AG09319 (cell line): ENCODE data around the gene CGNL1.

Experiments used
- DNase-seq: peaks from one replicate; pipeline ENCODE4 v3.0.0-alpha.2; 2010; ENCODE audit warnings: low read depth; ENCODE audit errors: extremely low read depth
- TF ChIP-seq, protein P1 (sequence below): IDR thresholded peaks from 2 replicates; pipeline ENCODE4 v1.5.1; 2011; ENCODE audit warnings: low read depth, mild to moderate bottlenecking, inconsistent platforms, low read length, moderate library complexity

Gene CGNL1

DNA sequence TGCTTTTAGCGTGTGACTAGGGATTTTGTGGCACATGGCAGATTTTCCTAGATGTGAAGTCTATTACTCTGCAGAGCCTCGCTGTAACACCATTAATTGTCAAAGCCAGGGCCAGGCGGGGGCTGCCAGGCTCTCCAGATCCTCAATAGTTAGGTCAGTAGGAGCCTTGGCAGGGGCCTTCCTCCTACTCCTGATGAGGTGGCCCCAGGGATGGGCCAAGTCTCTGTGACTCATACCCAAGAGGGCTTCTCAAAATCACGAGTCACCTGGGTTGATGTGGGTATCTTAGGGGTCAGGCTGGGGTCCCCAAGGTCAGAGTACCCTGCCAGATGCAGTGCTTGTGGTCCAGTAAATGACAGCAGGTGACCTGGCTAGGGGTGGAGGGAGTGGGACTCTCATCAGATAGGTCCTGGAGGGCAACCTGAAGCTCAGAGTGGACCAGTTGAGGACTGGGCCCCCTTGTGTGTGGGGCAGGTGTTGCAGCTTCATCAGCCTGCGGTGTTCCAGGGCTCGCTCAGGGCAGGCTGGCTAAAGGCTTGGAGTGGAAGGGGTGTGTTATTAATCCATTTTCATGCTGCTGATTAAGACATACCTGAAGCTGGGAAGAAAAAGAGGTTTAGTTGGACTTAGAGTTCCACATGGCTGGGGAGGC lies 126.9 kb downstream of the CGNL1 start:
- TF ChIP-seq, protein P1, sequence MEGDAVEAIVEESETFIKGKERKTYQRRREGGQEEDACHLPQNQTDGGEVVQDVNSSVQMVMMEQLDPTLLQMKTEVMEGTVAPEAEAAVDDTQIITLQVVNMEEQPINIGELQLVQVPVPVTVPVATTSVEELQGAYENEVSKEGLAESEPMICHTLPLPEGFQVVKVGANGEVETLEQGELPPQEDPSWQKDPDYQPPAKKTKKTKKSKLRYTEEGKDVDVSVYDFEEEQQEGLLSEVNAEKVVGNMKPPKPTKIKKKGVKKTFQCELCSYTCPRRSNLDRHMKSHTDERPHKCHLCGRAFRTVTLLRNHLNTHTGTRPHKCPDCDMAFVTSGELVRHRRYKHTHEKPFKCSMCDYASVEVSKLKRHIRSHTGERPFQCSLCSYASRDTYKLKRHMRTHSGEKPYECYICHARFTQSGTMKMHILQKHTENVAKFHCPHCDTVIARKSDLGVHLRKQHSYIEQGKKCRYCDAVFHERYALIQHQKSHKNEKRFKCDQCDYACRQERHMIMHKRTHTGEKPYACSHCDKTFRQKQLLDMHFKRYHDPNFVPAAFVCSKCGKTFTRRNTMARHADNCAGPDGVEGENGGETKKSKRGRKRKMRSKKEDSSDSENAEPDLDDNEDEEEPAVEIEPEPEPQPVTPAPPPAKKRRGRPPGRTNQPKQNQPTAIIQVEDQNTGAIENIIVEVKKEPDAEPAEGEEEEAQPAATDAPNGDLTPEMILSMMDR: peak; percentile 2; the same call in 1 of the 2 replicates
- no peak for DNase-seq

DNA sequence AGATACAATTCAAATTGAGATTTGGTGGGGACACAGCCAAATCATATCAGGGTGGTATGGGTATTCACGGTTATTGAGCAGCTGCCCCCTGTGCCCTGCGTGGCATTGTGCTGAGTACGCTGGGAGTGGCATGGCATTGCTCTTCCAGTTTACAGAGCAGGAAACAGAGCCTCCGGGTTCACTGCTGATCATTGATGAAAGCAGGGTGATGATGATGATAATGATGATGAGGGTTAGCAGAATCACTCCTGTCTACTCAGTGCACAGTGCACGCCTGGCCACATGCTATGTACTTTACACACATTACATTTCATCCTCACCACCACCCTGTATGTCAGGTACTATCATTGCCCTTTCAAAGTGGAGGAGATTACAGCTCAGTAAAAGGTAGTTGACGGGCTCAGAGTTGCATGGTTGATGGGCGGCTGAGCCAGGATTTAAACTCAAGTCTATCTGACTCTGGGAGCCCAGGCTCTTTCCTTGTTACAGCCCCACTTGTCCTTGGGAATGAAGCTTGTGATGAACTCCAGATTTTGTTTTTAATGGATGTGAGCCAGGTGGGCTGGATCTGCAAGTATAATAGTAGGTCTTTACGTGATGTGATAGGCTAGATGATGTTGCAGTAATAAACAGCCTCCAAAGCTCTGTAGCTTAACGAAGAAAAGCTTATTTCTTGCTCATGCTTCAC lies 127.8 kb downstream of the CGNL1 start:
- TF ChIP-seq, protein P1: no peak
- no peak for DNase-seq

DNA sequence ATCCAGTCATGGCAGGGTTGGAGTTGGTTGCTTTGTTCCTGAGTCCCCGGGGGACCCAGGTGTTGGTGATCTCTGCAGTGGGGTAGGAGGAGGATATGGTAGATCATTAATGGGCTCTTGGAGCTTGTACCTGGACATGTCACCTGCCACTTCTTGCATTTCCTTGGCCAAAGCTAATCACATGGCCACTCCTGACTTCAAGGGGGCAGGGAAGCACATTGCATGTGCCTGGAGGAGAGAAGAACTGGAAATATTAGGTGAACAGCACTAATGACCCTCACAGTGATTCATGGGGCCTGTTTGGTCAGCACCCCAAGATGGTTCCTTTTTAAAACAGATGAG lies 128.3 kb downstream of the CGNL1 start:
- no peak for DNase-seq
- TF ChIP-seq, protein P1: no peak

DNA sequence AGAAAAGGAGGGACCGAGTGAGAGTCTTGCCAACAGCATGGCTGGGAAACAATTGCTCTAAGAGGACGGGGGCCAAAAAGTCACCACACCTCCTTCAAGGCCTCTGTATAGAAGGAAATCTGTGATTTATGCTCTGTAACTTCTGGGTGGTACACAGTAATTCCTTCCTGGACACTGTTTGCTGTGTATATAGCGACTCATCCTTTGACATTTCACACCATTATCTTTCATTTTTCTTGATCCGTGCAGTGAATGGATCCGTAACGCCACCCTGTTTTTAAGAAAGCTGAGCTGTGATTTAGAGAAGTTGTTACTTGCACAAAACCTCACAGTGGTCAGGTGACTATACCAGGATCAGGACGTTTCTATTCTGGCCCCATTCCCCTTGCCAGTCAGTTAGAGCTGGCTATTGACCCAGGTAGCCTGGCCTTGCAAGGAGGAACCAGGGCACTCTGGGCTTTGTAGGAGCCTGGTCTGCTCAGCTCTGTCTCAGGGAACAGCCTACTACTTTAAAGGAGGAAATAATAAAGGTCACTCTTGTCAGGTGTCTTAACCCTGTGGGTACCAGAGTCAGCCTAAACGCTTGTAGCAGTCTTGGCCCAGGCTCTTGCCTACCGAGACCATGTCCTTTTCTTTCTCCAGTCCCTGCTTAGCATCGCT lies 128.9 kb downstream of the CGNL1 start:
- TF ChIP-seq, protein P1: no peak
- no peak for DNase-seq

DNA sequence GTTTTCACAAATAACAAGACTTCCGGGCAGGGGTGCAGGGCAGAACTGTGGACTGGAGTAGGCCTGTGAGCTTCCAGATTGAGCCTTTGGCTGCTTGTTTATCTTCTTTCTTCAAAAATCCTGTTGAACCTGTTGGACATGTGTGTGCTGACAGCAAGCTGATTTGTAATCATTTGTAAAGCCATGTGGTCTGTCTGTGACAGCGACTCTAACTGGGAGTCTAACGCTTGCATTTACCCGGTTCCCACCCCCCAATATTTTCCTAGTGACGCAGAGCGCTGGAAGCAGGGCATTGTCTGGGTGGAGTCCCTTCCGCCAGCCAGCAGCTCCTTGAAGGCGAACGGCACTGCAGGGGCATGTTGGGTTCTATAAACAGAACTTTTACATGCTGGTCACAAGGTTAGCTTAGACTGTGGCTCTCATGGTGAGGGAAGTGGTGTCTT lies 129.7 kb downstream of the CGNL1 start:
- no peak for DNase-seq
- TF ChIP-seq, protein P1: no peak

DNA sequence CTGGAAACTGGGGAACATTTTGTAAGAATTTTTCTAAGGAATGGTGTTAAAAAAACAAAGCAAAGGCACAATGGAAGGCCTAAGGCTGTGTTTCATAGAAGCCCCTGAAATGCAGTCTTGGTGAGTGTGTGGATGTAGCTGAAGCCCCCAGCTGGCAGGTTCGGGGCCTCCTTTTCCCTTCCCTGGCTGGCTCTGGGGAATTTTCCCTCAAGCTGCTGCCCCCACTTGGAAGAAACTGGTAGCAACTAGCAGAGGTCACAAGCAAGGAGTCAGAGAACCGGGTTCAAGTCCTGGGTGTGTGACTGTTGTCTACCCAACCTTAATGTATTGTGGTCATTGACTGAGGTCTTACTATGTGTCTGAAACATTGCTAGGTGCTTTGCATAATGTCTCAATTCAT lies 130.1 kb downstream of the CGNL1 start:
- TF ChIP-seq, protein P1: 0 out of 2 replicates have a peak, but pooled peaks have one; percentile 1
- no peak for DNase-seq

DNA sequence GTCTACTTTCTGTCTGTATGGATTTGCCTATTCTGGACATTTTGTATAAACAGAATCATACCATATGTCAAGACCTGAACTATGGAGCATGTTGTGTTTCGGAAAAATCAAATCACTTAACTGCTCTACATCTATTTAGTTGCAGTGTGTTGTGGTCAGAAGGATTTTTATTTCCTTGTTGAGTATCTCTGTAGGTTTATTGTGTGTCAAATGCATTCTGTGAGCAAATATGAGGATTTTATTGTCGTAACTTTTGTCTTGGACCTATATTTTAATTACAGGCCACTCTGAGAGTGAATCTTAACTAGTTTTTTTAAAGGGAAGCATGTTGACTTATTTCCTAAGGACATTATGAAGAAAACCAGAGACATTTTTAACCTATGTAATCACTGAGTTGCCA lies 130.8 kb downstream of the CGNL1 start:
- TF ChIP-seq, protein P1: no peak
- DNase-seq: no peak
